Measurements from ENCODE around the gene SLC12A9.

SLC12A9 gene

DNA sequence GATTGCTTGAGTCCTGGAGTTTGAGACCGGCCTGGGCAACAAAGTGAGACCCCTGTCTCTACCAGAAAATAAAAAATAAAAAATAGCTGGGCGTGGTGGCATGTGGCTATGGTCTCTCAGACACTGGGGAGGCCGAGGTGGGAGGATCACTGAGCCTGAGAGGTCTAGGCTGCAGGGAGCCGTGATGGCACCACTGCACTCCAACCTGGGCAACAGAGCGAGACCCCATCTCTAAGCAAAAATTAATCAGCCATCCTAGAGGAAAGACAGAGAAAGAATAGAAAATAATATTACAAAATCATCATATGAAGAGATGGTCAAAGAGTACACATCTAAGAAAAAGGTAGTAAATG lies 20.3 kb upstream of the SLC12A9 start:
- TF ChIP-seq, protein P1, sequence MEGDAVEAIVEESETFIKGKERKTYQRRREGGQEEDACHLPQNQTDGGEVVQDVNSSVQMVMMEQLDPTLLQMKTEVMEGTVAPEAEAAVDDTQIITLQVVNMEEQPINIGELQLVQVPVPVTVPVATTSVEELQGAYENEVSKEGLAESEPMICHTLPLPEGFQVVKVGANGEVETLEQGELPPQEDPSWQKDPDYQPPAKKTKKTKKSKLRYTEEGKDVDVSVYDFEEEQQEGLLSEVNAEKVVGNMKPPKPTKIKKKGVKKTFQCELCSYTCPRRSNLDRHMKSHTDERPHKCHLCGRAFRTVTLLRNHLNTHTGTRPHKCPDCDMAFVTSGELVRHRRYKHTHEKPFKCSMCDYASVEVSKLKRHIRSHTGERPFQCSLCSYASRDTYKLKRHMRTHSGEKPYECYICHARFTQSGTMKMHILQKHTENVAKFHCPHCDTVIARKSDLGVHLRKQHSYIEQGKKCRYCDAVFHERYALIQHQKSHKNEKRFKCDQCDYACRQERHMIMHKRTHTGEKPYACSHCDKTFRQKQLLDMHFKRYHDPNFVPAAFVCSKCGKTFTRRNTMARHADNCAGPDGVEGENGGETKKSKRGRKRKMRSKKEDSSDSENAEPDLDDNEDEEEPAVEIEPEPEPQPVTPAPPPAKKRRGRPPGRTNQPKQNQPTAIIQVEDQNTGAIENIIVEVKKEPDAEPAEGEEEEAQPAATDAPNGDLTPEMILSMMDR (IDR thresholded peaks at IDR 0.05; ENCODE audit: low read depth, low read length): no peak
- no peak for DNase-seq (ENCODE audit: low read depth in 2 of 2)
- no peak overlapping the region for H3K4me3 ChIP-seq (replicated peaks in 1 of 2; ENCODE audit: low read depth in 2 of 2, low read length in 2 of 2)

DNA sequence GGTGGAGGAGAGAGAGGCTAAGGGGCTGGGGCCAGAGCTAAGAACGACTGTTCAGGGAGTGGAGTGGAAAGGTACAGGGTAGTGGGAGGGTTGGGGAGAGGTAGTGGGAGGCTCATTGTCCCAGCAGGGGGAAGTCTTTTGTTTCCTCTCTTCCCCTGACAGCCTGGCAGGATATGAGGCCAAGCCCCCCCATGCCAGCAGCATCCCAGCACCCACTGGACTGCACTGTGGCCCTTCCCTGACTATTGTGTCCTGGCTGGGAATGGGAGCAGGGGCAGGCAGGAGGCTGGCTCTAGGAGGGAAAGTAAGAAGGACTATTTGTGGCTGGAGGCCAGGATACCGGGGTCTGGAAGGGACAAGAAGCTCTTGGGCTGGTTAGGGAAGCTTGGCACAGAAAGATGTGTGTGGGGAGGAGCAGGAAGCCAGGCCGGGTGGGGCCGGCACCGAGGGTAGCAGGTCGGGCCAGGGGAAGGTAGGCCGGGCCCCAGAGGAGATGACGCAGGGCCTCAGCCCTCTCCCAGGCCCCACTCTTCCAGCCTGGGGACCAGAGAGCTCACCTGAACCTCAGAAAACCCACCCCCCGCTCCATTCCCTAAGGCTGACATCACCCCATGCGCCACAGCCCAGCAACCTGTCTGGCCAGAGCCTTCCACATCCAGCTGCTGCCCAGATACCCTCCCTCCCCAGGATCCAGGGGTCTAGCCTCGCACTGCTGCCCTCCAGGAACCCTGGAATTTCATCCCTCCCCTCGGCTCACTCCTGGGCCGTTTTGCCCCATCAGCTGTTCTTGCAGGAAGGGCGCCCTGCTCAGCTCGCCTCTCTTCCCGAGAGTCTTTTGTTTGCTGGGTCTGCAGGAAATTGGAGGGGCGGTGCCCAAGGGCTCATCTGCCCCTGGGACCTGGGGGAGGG lies 16.4 kb upstream of the SLC12A9 start:
- TF ChIP-seq, protein P1 (IDR thresholded peaks at IDR 0.05; ENCODE audit: low read depth, low read length): no peak
- peak; percentile 25 to 66 for DNase-seq (ENCODE audit: low read depth in 2 of 2)
- no peak overlapping the region for H3K4me3 ChIP-seq (replicated peaks in 1 of 2; ENCODE audit: low read depth in 2 of 2, low read length in 2 of 2)

DNA sequence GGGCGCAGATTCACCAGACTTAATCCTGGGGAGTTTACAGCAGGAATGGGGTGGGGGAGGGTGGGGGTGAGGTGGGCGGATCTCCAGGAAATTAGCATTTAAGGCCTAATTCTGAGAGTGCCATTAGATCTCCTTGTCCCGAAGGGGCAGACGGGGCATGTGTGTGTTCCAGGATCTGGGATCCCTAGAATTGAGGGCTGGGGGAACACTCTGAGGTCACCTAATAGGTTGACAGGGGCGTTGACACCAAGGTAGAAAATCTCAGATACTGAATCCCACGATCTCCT lies 15.8 kb upstream of the SLC12A9 start:
- TF ChIP-seq, protein P1 (IDR thresholded peaks at IDR 0.05; ENCODE audit: low read depth, low read length): no peak
- H3K4me3 ChIP-seq (replicated peaks in 1 of 2; ENCODE audit: low read depth in 2 of 2, low read length in 2 of 2): no peak overlapping the region
- DNase-seq (ENCODE audit: low read depth in 2 of 2): no peak

DNA sequence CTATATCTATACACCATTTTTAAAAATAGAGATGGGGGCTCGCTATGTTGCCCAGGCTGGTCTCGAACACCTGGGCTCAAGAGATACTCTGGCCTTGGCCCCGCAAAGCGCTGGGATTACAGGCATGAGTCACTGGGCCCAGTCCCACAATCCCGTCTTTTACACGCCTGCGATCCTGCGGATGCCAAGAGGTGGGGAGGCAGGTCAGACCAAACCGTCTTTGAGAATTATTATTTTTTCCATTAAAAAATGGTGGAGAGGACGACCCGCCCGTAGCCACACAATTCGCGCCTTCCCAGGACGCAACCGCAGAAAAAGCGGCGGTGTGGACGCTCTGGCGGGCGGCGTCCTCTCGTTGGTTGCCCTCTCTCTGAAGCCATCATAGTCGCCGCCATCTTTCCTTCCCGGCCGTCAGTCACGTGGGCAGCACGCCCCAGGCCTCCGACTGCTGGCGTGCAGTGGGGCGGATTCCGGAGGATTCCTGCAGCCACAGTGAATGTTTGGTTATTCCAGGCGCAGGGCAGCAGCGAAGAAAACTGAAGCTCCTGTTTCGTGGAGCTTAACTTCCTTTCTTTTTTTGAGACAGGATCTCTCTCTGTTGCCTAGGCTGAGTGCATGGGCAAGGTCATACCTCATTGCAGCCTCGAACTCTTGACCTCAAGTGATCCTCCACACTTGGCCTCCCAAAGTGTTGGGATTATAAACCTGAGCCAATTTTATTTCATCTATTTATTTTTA lies 15.2 kb upstream of the SLC12A9 start:
- peak; percentile 91 to 93 for DNase-seq (ENCODE audit: low read depth in 2 of 2)
- H3K4me3 ChIP-seq (replicated peaks in 1 of 2; ENCODE audit: low read depth in 2 of 2, low read length in 2 of 2): peak overlapping the region; percentile 13 to 33
- TF ChIP-seq, protein P1 (IDR thresholded peaks at IDR 0.05; ENCODE audit: low read depth, low read length): no peak

DNA sequence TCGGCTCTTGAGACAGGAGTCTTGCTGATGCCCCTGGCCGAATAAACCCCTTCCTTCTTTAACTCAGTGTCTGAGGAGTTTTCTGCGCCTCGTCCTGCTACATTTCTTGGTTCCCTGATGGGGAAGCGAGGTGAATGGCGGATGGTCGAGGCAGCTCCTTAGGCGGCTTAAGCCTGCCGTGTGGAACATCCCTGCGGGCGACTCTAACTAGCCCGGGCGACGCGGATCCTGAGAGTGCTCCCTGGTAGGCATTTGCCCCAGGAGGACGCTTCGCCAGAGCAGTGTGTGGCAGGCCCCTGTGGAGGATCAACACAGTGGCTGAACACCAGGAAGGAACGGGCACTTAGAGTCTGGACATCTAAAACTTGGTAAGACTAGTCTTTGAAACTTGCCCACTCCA lies 13.2 kb upstream of the SLC12A9 start:
- no peak overlapping the region for H3K4me3 ChIP-seq (replicated peaks in 1 of 2; ENCODE audit: low read depth in 2 of 2, low read length in 2 of 2)
- no peak for DNase-seq (ENCODE audit: low read depth in 2 of 2)
- TF ChIP-seq, protein P1 (IDR thresholded peaks at IDR 0.05; ENCODE audit: low read depth, low read length): no peak

DNA sequence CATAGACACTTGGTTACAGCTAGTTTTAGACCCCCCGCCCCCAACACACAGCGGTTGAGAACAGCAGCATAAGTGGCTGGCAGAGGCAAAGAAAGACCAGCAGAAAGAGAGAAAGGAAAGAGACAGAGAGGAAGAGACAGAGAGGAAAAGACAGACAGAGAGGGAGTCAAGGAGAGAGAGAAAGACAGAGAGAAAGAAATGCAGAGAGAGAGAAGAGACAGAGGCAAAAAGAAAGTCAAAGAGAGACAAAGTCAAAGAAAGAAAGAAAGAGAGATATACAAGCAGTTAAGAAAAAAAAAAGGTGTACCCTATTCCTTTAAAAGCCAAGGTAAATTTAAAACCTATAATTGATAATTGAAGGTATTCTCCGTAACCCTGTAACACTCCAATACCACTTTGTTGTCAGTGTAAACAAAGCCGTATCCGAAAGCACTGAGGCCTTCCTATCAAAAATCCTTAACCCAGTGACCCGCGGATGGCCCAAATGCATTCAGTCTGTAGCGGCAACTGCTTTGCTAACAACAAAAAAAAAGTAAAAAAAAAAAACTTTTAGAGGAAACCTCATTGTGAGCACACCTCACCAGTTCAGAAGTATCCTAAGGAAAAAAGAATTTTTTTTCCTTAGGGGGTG lies 11.9 kb upstream of the SLC12A9 start:
- TF ChIP-seq, protein P1 (IDR thresholded peaks at IDR 0.05; ENCODE audit: low read depth, low read length): no peak
- DNase-seq (ENCODE audit: low read depth in 2 of 2): no peak
- no peak overlapping the region for H3K4me3 ChIP-seq (replicated peaks in 1 of 2; ENCODE audit: low read depth in 2 of 2, low read length in 2 of 2)
